Hepatocyte (in vitro differentiated cells): ENCODE results near the gene COL6A3. TPM values are rescaled to one million over a fixed set of nuclear protein-coding genes. Genes with fewer than 3 reads are reported as not detected.
"Not testable (repeated sequence)": the region's sequence is repeated elsewhere in the genome, so short reads cannot be mapped to it uniquely, and the experiment has no call there.

Experiments used
- DNase-seq: peaks from one replicate; pipeline ENCODE4 v3.0.0-alpha.2; 2016; ENCODE audit warnings: low spot score
- H2AFZ ChIP-seq: fragments of 200-600 bp; sonication (generic); 2 replicates; pipeline ENCODE4 v1.6.0; 2016; ENCODE audit warnings: antibody characterized with exemption, mild to moderate bottlenecking
- H3K27ac ChIP-seq: fragments of 200-600 bp; sonication (generic); 2 replicates; pipeline ENCODE4 v1.5.1; 2016; ENCODE audit warnings: mild to moderate bottlenecking
- H3K27me3 ChIP-seq: fragments of 200-600 bp; sonication (generic); 2 replicates; pipeline ENCODE4 v1.6.1; 2016
- H3K36me3 ChIP-seq: fragments of 200-600 bp; sonication (generic); replicated peaks from 2 replicates; pipeline ENCODE4 v1.5.1; 2016; ENCODE audit warnings: low read depth; ENCODE audit not compliant: insufficient read depth
- H3K4me1 ChIP-seq: fragments of 200-600 bp; sonication (generic); 2 replicates; pipeline ENCODE4 v1.5.1; 2016; ENCODE audit warnings: mild to moderate bottlenecking, moderate library complexity; ENCODE audit not compliant: insufficient read depth
- H3K4me2 ChIP-seq: fragments of 200-600 bp; sonication (generic); 2 replicates; pipeline ENCODE4 v1.6.0; 2016
- H3K4me3 ChIP-seq: fragments of 200-600 bp; sonication (generic); 2 replicates; pipeline ENCODE4 v1.5.1; 2016; ENCODE audit warnings: mild to moderate bottlenecking
- H3K79me2 ChIP-seq: fragments of 200-600 bp; sonication (generic); 2 replicates; pipeline ENCODE4 v1.6.0; 2017; ENCODE audit warnings: mild to moderate bottlenecking
- H3K9me2 ChIP-seq: fragments of 200-600 bp; sonication (generic); replicated peaks from 2 replicates; pipeline ENCODE4 v1.6.0; 2017; ENCODE audit warnings: mild to moderate bottlenecking; ENCODE audit not compliant: insufficient read depth
- H3K9me3 ChIP-seq: fragments of 200-600 bp; sonication (generic); 2 replicates; pipeline ENCODE4 v1.5.1; 2016; ENCODE audit warnings: low read depth, mild to moderate bottlenecking
- H4K20me1 ChIP-seq: fragments of 200-600 bp; sonication (generic); 2 replicates; pipeline ENCODE4 v1.6.0; 2016; ENCODE audit warnings: mild to moderate bottlenecking; ENCODE audit not compliant: insufficient read depth, poor library complexity, severe bottlenecking
- CTCF ChIP-seq: fragments of 200-600 bp; sonication (generic); IDR thresholded peaks from 2 replicates; pipeline ENCODE4 v1.5.1; 2016; ENCODE audit warnings: antibody characterized with exemption, mild to moderate bottlenecking; ENCODE audit not compliant: poor library complexity
- EZH2 ChIP-seq: fragments of 200-600 bp; sonication (generic); IDR thresholded peaks from 2 replicates; pipeline ENCODE4 v1.6.1; 2016; ENCODE audit warnings: antibody characterized with exemption, mild to moderate bottlenecking, borderline replicate concordance
- EZH2phosphoT487 ChIP-seq: fragments of 200-600 bp; sonication (generic); IDR thresholded peaks from one replicate; pipeline ENCODE4 v1.6.1; 2018; ENCODE audit warnings: antibody characterized with exemption, mild to moderate bottlenecking, low read depth, moderate library complexity; ENCODE audit not compliant: unreplicated experiment, severe bottlenecking
- WGBS: methylation state at CpG from one replicate; pipeline ENCODE4 v1.1.6; 2016; ENCODE audit warnings: low lambda C conversion rate; ENCODE audit errors: missing lambda C conversion rate; 5-methylcytosine and 5-hydroxymethylcytosine counted together
- polyA plus RNA-seq: library from polyadenylated mRNA; unstranded; fragments of >200 nt; fragmentation: Nextera tagmentation; extraction: Ambion mirVana; gene quantifications from 2 replicates; pipeline ENCODE4 v1.2.1, GENCODE V29; 2016
- total RNA-seq: library from RNA; depleted of rRNA; stranded (reverse); fragments of >200 nt; gene quantifications from 2 replicates; pipeline ENCODE4 v1.2.3, GENCODE V29; 2014

The COL6A3 gene
- total and polyA plus RNA-seq, 2 experiments from 2014 or later: 80.7 to 250 TPM

GRCh38 chr2:237358721-237359517 is 55.0 kb downstream of the COL6A3 start:
- no peaks in the 10 kb centered on the region for H3K79me2 ChIP-seq
- no peak overlapping the region for H3K4me3 ChIP-seq
- H4K20me1 ChIP-seq: no peaks in the 10 kb centered on the region
- no peaks in the 10 kb centered on the region for H3K9me3 ChIP-seq
- no peak for TF ChIP-seq EZH2
- TF ChIP-seq EZH2phosphoT487: no peak
- TF ChIP-seq CTCF: no peak
- H3K36me3 ChIP-seq: no peaks in the 10 kb centered on the region
- no peak overlapping the region for H2AFZ ChIP-seq
- H3K4me2 ChIP-seq: no peak overlapping the region
- WGBS: 78% methylated on average over 9 of the region's 9 CpGs
- DNase-seq: no peak
- no peaks in the 10 kb centered on the region for H3K9me2 ChIP-seq
- no peak overlapping the region for H3K27ac ChIP-seq
- no peaks in the 10 kb centered on the region for H3K4me1 ChIP-seq
- H3K27me3 ChIP-seq: no peaks in the 10 kb centered on the region

- H3K4me2 ChIP-seq: no peak overlapping the region
- H3K27me3 ChIP-seq: no peaks in the 10 kb centered on the region
- H3K4me1 ChIP-seq: no peaks in the 10 kb centered on the region
- H4K20me1 ChIP-seq: no peaks in the 10 kb centered on the region
- TF ChIP-seq EZH2phosphoT487 (no peak), CTCF (no peak), EZH2 (no peak)
- H3K79me2 ChIP-seq: no peaks in the 10 kb centered on the region
- no peak overlapping the region for H2AFZ ChIP-seq
- DNase-seq: no peak
- no peaks in the 10 kb centered on the region for H3K9me3 ChIP-seq
- WGBS: 98% methylated on average over 5 of the region's 5 CpGs
- no peaks in the 10 kb centered on the region for H3K36me3 ChIP-seq
- no peak overlapping the region for H3K4me3 ChIP-seq
- H3K27ac ChIP-seq: no peak overlapping the region
- no peaks in the 10 kb centered on the region for H3K9me2 ChIP-seq
These were observed 58.3 kb downstream of the COL6A3 start for GRCh38 chr2:237355701-237356100.

- DNase-seq: no peak
- Histone ChIP-seq H3K79me2 (no peaks in the 10 kb centered on the region), H2AFZ (no peak overlapping the region), H4K20me1 (no peaks in the 10 kb centered on the region), H3K27me3 (no peaks in the 10 kb centered on the region), H3K36me3 (no peaks in the 10 kb centered on the region), H3K4me1 (peaks cover 5% of the 10 kb centered on the region), H3K4me3 (no peak overlapping the region), H3K27ac (no peak overlapping the region), H3K9me2 (no peaks in the 10 kb centered on the region), H3K9me3 (no peaks in the 10 kb centered on the region), H3K4me2 (no peak overlapping the region)
- TF ChIP-seq CTCF (no peak), EZH2 (no peak), EZH2phosphoT487 (no peak)
- 90% methylated on average over 8 of the region's 8 CpGs for WGBS
These were observed 59.1 kb downstream of the COL6A3 start for GRCh38 chr2:237354892-237355291.

GRCh38 chr2:237354172-237354571 is 59.8 kb downstream of the COL6A3 start:
- WGBS: 89% methylated on average over 6 of the region's 6 CpGs
- not testable (repeated sequence) for H3K9me2 ChIP-seq, H3K4me1 ChIP-seq, H3K79me2 ChIP-seq, H3K9me3 ChIP-seq, H3K36me3 ChIP-seq, H3K27ac ChIP-seq, H4K20me1 ChIP-seq, H3K4me3 ChIP-seq, DNase-seq, H3K4me2 ChIP-seq, H3K27me3 ChIP-seq, H2AFZ ChIP-seq
